NOMO-1 treated with dmso at 0.1 percent for 144 hours (cell line): ENCODE data around the gene TCEA3.
"Not testable (repeated sequence)": the region's sequence is repeated elsewhere in the genome, so short reads cannot be mapped to it uniquely, and the experiment has no call there.

ENCODE experiments used
- DNase-seq: peaks from one replicate; lab custom pipeline; 2025; ENCODE audit not compliant: unreplicated experiment; lab: John Stamatoyannopoulos, UW

TCEA3 gene

GRCh38 chr1:23394181-23394580 lies 30.4 kb downstream of the TCEA3 start:
- DNase-seq = no peak

- no peak for DNase-seq
Observed at GRCh38 chr1:23393706-23394105, 30.8 kb downstream of the TCEA3 start.

- DNase-seq = no peak
Observed at GRCh38 chr1:23392125-23392855, 32.3 kb downstream of the TCEA3 start.

DNA sequence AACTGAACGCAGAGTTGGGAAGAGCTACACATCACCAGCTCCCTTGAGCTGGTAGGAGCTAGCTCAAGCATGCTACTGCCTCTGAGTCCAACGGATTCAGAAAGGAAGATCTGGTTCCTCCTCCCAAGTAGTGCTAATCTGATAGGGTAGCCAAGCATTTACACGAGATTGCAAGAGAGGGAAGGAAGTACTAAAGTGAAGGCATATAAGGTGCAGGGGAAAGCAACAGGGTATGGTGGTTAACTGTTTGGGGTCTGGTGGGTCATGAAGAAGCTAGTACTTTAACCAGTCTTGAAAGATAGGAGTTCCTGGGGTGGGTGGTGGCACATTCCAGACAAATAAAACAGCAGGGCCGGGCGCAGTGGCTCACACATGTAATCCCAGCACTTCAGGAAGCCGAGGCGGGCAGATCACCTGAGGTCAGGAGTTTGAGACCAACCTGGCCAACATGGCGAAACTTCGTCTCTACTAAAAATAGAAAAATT lies 34.7 kb downstream of the TCEA3 start:
- no peak for DNase-seq

GRCh38 chr1:23387494-23387893 lies 37.1 kb downstream of the TCEA3 start:
- no peak for DNase-seq

GRCh38 chr1:23385119-23385621 lies 39.4 kb downstream of the TCEA3 start:
- no peak for DNase-seq

DNA sequence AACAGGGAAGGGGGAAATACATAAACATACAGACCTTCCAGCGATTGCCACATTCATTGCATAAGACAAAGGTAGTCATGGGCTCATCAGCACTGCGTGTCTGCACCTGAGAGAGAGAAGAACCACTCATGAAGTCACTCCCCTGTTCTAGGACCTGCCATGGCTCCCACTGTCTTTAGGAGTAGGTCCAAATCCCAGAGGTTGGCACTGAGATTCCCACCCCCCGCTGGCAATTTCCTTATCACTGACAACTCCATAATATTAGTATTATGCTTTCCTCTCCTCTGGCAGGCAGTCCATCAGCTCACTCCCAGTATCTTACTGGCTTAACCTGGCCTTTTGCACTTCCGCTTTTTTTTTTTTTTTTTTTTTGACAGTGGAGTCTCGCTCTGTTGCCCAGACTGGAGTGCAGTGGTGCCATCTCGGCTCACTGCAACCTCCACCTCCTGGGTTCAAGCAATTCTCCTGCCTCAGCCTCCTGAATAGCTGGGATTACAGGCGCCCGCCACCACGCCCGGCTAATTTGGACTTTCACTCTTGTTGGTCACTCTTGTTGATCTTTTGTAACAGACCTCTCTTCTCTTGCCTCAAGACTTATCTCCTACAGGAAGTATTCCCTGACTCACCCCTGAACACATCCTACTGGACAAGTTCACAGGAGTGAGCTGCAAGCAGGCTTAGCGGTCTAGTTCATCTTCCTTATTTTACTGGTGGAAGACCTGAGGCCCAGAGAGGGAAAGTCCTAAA lies 40.1 kb downstream of the TCEA3 start:
- DNase-seq = no peak

DNA sequence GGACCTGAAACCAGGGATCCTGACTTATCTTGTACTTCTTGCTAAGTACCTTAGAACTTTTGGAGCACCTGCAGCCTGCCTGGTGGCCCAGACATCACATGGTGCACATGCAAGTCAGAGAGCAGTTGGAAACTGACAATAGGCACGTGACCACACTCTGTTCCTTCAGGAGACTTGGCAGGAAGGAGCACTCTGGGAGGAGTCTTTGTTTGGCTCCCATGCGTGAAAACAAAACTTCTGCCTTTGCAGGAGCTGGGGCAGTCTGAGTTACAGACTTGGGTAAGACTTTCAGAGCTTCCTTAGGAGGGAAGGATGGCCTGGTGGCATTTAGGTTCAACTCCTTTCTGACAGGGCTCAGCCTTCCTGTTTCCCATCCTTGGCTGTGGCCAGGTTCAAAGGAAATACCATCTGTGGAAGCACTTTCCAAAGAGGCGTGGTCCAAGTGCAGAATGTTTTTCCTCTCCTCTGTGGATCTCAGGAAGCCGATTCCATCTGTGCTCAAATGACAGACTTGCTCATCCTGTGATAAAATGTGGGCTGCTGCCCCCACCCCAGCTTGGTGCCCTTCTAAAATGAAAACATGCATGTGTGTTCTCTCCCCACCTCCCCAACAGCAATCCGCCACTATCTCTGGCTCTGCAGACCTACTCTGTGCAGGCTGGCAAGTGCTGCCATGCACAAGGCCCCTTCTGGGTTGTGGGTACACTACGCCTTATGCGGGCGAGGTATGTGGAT lies 40.8 kb downstream of the TCEA3 start:
- no peak for DNase-seq

GRCh38 chr1:23381233-23381885 lies 43.2 kb downstream of the TCEA3 start:
- no peak for DNase-seq

- DNase-seq = no peak
Observed at GRCh38 chr1:23380719-23381118, 43.8 kb downstream of the TCEA3 start.

- DNase-seq = not testable (repeated sequence)
Observed at GRCh38 chr1:23380236-23380635, 44.3 kb downstream of the TCEA3 start.

DNA sequence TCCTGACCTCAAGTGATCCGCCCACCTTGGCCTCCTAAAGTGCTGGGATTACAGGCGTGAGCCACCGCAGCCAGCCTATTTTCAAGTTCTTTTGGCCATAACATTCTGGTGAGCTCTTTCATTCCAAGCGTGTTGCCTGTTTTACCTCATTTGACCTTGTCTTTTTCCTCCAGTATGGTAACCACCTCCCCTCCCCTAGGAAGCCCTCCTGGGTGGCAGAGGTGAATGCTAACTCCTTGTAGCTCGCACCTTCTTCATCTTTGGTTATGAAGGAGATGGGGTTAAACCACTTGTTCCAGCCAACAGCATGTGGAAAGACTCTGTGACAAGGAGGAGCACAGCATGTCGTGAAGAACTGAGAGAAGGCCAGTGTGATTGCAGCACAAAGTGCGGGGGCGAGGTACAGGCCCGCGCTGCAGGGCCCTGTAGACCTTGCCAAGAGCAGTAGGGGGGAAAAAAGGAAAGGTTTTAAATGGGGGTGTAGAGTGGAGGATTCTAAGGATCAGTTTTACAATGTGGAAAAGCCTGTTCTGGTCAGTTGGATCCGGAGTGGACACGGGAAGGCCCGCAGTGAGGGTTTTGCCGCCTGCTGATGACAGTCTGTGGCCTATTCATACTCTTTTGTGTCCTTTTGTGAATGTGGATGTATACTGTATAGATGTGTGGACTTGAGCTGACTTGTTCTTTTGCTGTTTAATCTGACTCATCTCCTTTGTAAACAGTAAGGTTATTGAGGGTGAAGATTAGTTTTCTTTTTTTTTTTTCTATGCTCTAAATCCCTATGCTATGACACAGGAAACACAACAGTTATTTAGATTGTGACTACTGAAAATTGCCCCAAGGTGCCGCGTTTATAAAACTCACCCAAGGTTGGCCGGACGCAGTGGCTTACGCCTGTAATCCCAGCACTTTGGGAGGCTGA lies 47.4 kb downstream of the TCEA3 start:
- no peak for DNase-seq

DNA sequence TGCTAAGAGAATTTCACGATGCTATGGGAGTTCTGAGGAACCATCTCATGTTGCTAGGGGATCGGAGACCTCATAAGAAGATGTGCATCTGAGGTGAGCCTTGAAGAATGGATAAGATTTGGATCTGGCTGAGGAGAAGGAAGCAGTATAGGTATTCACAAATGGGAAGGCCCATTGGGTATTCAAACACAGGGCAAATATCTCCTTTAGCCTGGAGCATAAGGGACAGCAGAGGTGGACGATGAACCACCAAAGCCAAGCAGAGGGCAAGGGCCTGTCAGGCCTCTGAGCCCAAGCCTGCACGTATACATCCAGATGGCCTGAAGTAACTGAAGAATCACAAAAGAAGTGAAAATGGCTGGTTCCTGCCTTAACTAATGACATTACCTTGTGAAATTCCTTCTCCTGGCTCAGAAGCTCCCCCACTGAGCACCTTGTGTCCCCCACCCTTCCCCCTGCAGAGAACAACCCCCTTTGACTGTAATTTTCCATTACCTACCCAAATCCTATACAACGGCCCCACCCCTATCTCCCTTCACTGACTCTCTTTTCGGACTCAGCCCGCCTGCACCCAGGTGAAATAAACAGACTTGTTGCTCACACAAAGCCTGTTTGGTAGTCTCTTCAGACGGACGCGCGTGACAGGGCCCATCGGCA lies 50.3 kb downstream of the TCEA3 start:
- DNase-seq = not testable (repeated sequence)

GRCh38 chr1:23371987-23372880 lies 52.3 kb downstream of the TCEA3 start:
- no peak for DNase-seq

DNA sequence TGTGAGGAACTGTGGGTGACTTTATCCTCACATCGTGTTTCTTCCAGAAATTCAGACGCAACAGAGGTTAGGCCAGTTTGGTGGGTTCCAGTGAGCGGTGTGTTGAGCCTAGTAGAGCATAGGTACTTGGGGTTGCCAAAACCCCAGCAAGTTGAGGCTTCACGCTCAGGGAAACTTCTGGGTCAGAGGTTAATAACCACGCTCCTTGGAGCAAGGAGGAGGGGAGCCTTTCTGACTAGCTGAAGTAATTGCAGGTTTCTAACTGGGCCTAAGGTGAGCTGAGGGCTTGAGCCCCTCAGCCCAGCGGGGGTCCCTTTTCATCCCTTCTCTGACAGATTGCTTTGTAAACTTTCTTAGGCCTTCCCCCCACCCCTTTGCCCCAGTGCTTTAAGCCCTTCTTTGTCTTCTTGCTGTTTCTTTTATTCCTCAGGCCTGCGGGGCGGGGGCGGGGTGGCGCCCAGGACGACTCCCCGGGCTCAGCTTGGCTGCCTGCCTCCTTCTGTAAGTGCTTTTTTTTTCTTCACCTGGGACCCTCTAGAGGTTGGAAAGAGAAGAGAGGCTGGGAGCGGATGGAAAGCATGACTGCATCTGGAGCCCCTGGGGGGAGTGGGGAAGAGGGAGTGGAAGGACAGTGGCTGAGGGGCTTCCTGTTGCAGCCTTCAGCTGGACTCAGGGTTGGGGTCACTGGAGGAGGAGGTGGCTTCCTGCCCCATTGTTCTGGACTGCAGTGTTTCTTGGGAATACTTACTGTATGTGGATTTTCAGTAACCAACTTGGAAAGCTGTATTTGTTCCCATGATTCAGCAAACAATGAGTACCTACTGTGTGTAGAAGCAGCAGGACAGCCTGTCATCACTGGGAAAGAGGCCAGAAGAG lies 53.6 kb downstream of the TCEA3 start:
- DNase-seq = no peak

DNA sequence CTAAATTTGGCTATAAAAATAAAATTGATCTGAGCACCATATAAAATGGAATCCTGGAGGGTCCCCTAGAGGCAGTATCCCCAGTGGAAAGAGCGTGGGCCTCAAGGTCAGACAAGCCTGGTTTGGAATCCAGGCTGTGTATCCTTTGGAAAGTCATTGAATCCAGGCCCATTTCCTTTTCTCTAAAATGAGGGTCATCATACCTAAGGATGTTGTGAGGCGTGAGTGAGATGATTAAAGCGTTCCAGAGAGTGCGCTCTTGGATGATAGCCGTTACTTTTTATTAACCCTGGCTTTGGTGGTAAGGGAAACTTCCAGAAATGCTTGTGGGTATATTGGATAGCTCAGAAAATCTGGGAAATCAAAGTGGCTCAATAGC lies 54.2 kb downstream of the TCEA3 start:
- no peak for DNase-seq

GRCh38 chr1:23369335-23370013 lies 55.1 kb downstream of the TCEA3 start, which contains the start of gene ZNF436:
TSS of gene ZNF436 (minus strand) at chr1:23369836. CDS start at chr1:23368005, 1,831 bp downstream.
- no peak for DNase-seq
